ENCODE data around the gene STX16.

- TF ChIP-seq TSHZ2 (CRISPR knock-in tag; IDR thresholded peaks at IDR 0.05) (no peak), TOX (CRISPR knock-in tag; IDR thresholded peaks at IDR 0.05; ENCODE audit: borderline replicate concordance) (no peak), ZNF8 (CRISPR knock-in tag; IDR thresholded peaks at IDR 0.05) (no peak), OSR1 (CRISPR knock-in tag; IDR thresholded peaks at IDR 0.05) (no peak), ZFP30 (CRISPR knock-in tag; IDR thresholded peaks at IDR 0.05) (no peak), POU6F1 (CRISPR knock-in tag; IDR thresholded peaks at IDR 0.05; ENCODE audit: borderline replicate concordance, low read depth) (no peak), CSDC2 (CRISPR knock-in tag; IDR thresholded peaks at IDR 0.05) (no peak)
Observed at GRCh38 chr20:58622671-58623578, 28.2 kb upstream of the STX16 start.

Measured in SK-N-SH treated with all-trans-retinoic acid at 6 μM for 48 hours (cell line).